ENCODE results near the gene STRIT1. TPM values are rescaled to one million over a fixed set of nuclear protein-coding genes. Genes with fewer than 3 reads are reported as not detected.
A peak's percentile ranks its signal among the peaks of the same experiment; 100 is the strongest.

Gene STRIT1
- total RNA-seq, 1 donor from 2014 or later = not detected

- Histone ChIP-seq H3K79me2 (ENCODE audit: insufficient read depth, low read length) (no peaks in the 10 kb centered on the region), H3K9ac (ENCODE audit: low read length) (no peak overlapping the region), H3K4me1 (ENCODE audit: insufficient read depth, low read length) (no peaks in the 10 kb centered on the region), H3K4me2 (ENCODE audit: low read length) (no peak overlapping the region), H3K4me3 (ENCODE audit: insufficient read depth, low read depth, low read length) (no peak overlapping the region), H2AFZ (ENCODE audit: low read depth, low read length) (no peak overlapping the region), H4K20me1 (ENCODE audit: insufficient read depth, low read length) (no peaks in the 10 kb centered on the region), H3K9me3 (ENCODE audit: insufficient read depth, low read depth, low read length) (no peaks in the 10 kb centered on the region), H3K36me3 (ENCODE audit: insufficient read depth, low read length) (no peaks in the 10 kb centered on the region), H3K27ac (ENCODE audit: low read depth, low read length) (no peak overlapping the region), H3K27me3 (ENCODE audit: insufficient read depth, low read length) (no peaks in the 10 kb centered on the region)
- no peaks in the 10 kb centered on the region for H3K9me3 Mint-ChIP-seq (ENCODE audit: unreplicated experiment)
- no peak overlapping the region for H3K27ac Mint-ChIP-seq (ENCODE audit: unreplicated experiment)
- DNase-seq (ENCODE audit: low read depth) = no peak
- no peak overlapping the region for H3K4me3 Mint-ChIP-seq (ENCODE audit: unreplicated experiment)
- peaks cover 7% of the 10 kb centered on the region for H3K4me1 Mint-ChIP-seq (ENCODE audit: low read depth, unreplicated experiment)
- no peaks in the 10 kb centered on the region for H3K36me3 Mint-ChIP-seq (ENCODE audit: low read depth, unreplicated experiment)
- FAIRE-seq = no peak
- TF ChIP-seq EZH2 (IDR thresholded peaks at IDR 0.05; ENCODE audit: insufficient read depth, low read length) = no peak
- no peak for TF ChIP-seq CTCF (IDR thresholded peaks at IDR 0.05; ENCODE audit: insufficient read depth, low read depth, low read length)
- no peaks in the 10 kb centered on the region for H3K27me3 Mint-ChIP-seq (ENCODE audit: low read depth, unreplicated experiment)
Measured at GRCh38 chr3:155334215-155334913, 40.9 kb upstream of the STRIT1 start.

- H3K79me2 ChIP-seq (ENCODE audit: insufficient read depth, low read length) = no peaks in the 10 kb centered on the region
- H3K27me3 ChIP-seq (ENCODE audit: insufficient read depth, low read length) = no peaks in the 10 kb centered on the region
- H3K36me3 ChIP-seq (ENCODE audit: insufficient read depth, low read length) = no peaks in the 10 kb centered on the region
- H3K27ac ChIP-seq (ENCODE audit: low read depth, low read length) = no peak overlapping the region
- Mint-ChIP-seq H3K4me1 (ENCODE audit: low read depth, unreplicated experiment) (peaks cover 3% of the 10 kb centered on the region), H3K36me3 (ENCODE audit: low read depth, unreplicated experiment) (no peaks in the 10 kb centered on the region), H3K27me3 (ENCODE audit: low read depth, unreplicated experiment) (no peaks in the 10 kb centered on the region), H3K27ac (ENCODE audit: unreplicated experiment) (no peak overlapping the region), H3K9me3 (ENCODE audit: unreplicated experiment) (no peaks in the 10 kb centered on the region), H3K4me3 (ENCODE audit: unreplicated experiment) (no peak overlapping the region)
- FAIRE-seq = no peak
- no peaks in the 10 kb centered on the region for H3K9me3 ChIP-seq (ENCODE audit: insufficient read depth, low read depth, low read length)
- H3K9ac ChIP-seq (ENCODE audit: low read length) = no peak overlapping the region
- H4K20me1 ChIP-seq (ENCODE audit: insufficient read depth, low read length) = no peaks in the 10 kb centered on the region
- no peaks in the 10 kb centered on the region for H3K4me1 ChIP-seq (ENCODE audit: insufficient read depth, low read length)
- peak; percentile 32 for DNase-seq (ENCODE audit: low read depth)
- H2AFZ ChIP-seq (ENCODE audit: low read depth, low read length) = no peak overlapping the region
- TF ChIP-seq EZH2 (IDR thresholded peaks at IDR 0.05; ENCODE audit: insufficient read depth, low read length) = no peak
- TF ChIP-seq CTCF (IDR thresholded peaks at IDR 0.05; ENCODE audit: insufficient read depth, low read depth, low read length) = no peak
- no peak overlapping the region for H3K4me2 ChIP-seq (ENCODE audit: low read length)
- H3K4me3 ChIP-seq (ENCODE audit: insufficient read depth, low read depth, low read length) = no peak overlapping the region
Measured at GRCh38 chr3:155332716-155333115, 39.2 kb upstream of the STRIT1 start.

DNA sequence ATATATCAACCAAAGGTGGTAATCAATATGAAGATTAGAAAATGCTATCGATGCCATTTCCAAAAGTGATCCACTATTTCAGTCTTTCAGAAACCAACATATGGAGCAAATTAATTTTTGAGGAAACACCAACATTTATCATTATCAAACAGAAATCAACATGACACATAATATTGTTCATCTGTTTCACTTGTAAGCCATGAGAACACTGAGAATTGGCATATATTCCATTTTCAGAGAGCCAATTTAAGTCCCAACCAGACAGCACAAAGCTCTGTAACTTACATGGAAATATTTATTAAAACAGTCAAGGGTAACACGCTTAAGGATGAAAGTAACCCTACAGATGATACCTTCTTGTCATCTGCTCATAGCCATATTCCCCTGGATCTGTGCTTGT, 37.6 kb upstream of the STRIT1 start:
- Histone ChIP-seq H3K27me3 (ENCODE audit: insufficient read depth, low read length) (no peaks in the 10 kb centered on the region), H3K4me1 (ENCODE audit: insufficient read depth, low read length) (no peaks in the 10 kb centered on the region), H3K4me2 (ENCODE audit: low read length) (no peak overlapping the region), H2AFZ (ENCODE audit: low read depth, low read length) (no peak overlapping the region), H3K36me3 (ENCODE audit: insufficient read depth, low read length) (no peaks in the 10 kb centered on the region), H4K20me1 (ENCODE audit: insufficient read depth, low read length) (no peaks in the 10 kb centered on the region), H3K79me2 (ENCODE audit: insufficient read depth, low read length) (no peaks in the 10 kb centered on the region), H3K9ac (ENCODE audit: low read length) (no peak overlapping the region), H3K4me3 (ENCODE audit: insufficient read depth, low read depth, low read length) (no peak overlapping the region), H3K27ac (ENCODE audit: low read depth, low read length) (no peak overlapping the region), H3K9me3 (ENCODE audit: insufficient read depth, low read depth, low read length) (no peaks in the 10 kb centered on the region)
- no peaks in the 10 kb centered on the region for H3K36me3 Mint-ChIP-seq (ENCODE audit: low read depth, unreplicated experiment)
- DNase-seq (ENCODE audit: low read depth) = no peak
- peaks cover 3% of the 10 kb centered on the region for H3K4me1 Mint-ChIP-seq (ENCODE audit: low read depth, unreplicated experiment)
- no peak for FAIRE-seq
- H3K27me3 Mint-ChIP-seq (ENCODE audit: low read depth, unreplicated experiment) = no peaks in the 10 kb centered on the region
- no peak overlapping the region for H3K27ac Mint-ChIP-seq (ENCODE audit: unreplicated experiment)
- no peaks in the 10 kb centered on the region for H3K9me3 Mint-ChIP-seq (ENCODE audit: unreplicated experiment)
- H3K4me3 Mint-ChIP-seq (ENCODE audit: unreplicated experiment) = no peak overlapping the region
- TF ChIP-seq EZH2 (IDR thresholded peaks at IDR 0.05; ENCODE audit: insufficient read depth, low read length) (no peak), CTCF (IDR thresholded peaks at IDR 0.05; ENCODE audit: insufficient read depth, low read depth, low read length) (no peak)

Measured in astrocyte (in vitro differentiated cells and primary cell).